Measurements from ENCODE around the gene GNB1.

- TF ChIP-seq CTCF (IDR thresholded peaks at IDR 0.05) (no peak), FOXJ3 (CRISPR knock-in tag; IDR thresholded peaks at IDR 0.05; ENCODE audit: borderline replicate concordance) (no peak), CBFB (CRISPR knock-in tag; IDR thresholded peaks at IDR 0.05; ENCODE audit: low read depth) (no peak), USF2 (CRISPR knock-in tag; IDR thresholded peaks at IDR 0.05) (no peak), NR2C2 (CRISPR knock-in tag; IDR thresholded peaks at IDR 0.05) (no peak), KAT7 (CRISPR knock-in tag; IDR thresholded peaks at IDR 0.05; ENCODE audit: borderline replicate concordance) (no peak), ZNF532 (CRISPR knock-in tag; IDR thresholded peaks at IDR 0.05; ENCODE audit: borderline replicate concordance) (no peak), TEAD4 (CRISPR knock-in tag; IDR thresholded peaks at IDR 0.05) (no peak)
These were observed 16.3 kb upstream of the GNB1 start for GRCh38 chr1:1907098-1907736.

All from WTC11 (cell line).